HL-60 (cell line): ENCODE results near the gene FAM221A.

Experiments used
- DNase-seq, 2 experiments: peaks; one replicate each; pipeline ENCODE4 v3.0.0-alpha.2; 2010 to 2020; ENCODE audit warnings: low read depth in 1 of 2, low spot score in 1 of 2
- H3K27ac ChIP-seq: fragments of 250-450 bp; sonication (Bioruptor Pico); replicated peaks from 2 replicates; pipeline ENCODE4 v1.5.1; 2020; ENCODE audit warnings: mild to moderate bottlenecking, moderate library complexity
- H3K27me3 ChIP-seq: fragments of 250-450 bp; sonication (Bioruptor Pico); 2 replicates; pipeline ENCODE4 v1.5.1; 2021; ENCODE audit warnings: mild to moderate bottlenecking, moderate library complexity; ENCODE audit not compliant: insufficient read depth, poor library complexity, severe bottlenecking
- H3K4me3 ChIP-seq: replicated peaks from 2 replicates; pipeline ENCODE4 v1.5.1; 2011; ENCODE audit warnings: mild to moderate bottlenecking, control low read depth, low read length; ENCODE audit not compliant: insufficient read depth
- GABPA ChIP-seq: IDR thresholded peaks from 2 replicates; pipeline ENCODE4 v1.6.1; 2012; ENCODE audit warnings: low read depth
- POLR2AphosphoS5 ChIP-seq: IDR thresholded peaks from 2 replicates; pipeline ENCODE4 v1.6.1; 2012; ENCODE audit warnings: low read depth
- SPI1 ChIP-seq: IDR thresholded peaks from 2 replicates; pipeline ENCODE4 v1.6.1; 2012; ENCODE audit warnings: low read depth, mild to moderate bottlenecking, borderline replicate concordance
- TF ChIP-seq, protein P1 (sequence below): IDR thresholded peaks from one replicate; pipeline ENCODE4 v1.5.1; 2011; ENCODE audit warnings: low read length, control low read depth, inconsistent platforms; ENCODE audit not compliant: insufficient read depth
- TF ChIP-seq, protein P2 (sequence below): IDR thresholded peaks from 2 replicates; pipeline ENCODE4 v1.6.1; 2012; ENCODE audit warnings: low read depth; ENCODE audit not compliant: insufficient replicate concordance

Gene FAM221A

DNA sequence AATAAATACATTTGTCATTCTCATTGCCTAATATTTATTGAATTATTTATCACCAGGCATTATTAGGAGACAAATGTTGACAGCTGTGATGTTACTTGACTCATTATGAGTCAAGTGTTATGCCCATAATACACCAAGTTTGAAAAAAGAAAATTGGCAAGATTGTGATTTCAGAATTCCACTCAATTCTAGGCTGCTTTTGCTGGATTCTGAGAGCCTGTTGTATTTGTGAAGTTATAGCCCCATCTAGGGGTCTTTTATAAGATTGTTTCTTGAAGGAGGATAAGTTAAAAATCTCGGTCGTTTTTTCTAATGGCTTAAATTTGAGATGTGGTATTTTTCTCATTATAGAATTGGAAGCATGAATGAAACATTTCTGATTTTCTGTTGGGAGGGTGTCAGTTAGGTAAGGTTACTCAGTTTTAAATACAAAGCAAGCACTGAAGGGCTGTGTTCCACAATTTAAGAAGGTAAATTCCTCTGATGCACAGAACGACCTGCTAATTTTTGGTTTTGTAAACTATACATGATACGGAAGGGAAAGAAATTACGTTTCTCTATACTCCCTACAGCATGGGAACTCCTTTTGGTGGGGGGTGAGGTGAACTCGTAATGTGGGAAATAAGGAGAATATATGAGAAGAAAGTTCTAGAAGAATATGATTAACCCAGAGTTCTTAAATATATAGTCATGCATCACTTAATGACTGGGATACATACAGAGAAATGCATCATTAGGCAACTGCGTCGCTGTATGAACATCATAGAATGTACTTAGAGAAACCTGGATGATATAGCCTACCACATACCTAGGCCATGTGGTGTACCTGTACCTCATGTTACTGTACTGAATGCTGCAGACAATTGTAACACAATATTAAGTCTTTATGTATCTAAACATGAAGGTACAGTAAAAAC, 32.6 kb downstream of the FAM221A start:
- H3K4me3 ChIP-seq: no peak overlapping the region
- H3K27ac ChIP-seq: no peak overlapping the region
- peaks cover 5% of the 10 kb centered on the region for H3K27me3 ChIP-seq
- no peak for DNase-seq
- TF ChIP-seq GABPA (no peak), POLR2AphosphoS5 (no peak)
- TF ChIP-seq, protein P1, sequence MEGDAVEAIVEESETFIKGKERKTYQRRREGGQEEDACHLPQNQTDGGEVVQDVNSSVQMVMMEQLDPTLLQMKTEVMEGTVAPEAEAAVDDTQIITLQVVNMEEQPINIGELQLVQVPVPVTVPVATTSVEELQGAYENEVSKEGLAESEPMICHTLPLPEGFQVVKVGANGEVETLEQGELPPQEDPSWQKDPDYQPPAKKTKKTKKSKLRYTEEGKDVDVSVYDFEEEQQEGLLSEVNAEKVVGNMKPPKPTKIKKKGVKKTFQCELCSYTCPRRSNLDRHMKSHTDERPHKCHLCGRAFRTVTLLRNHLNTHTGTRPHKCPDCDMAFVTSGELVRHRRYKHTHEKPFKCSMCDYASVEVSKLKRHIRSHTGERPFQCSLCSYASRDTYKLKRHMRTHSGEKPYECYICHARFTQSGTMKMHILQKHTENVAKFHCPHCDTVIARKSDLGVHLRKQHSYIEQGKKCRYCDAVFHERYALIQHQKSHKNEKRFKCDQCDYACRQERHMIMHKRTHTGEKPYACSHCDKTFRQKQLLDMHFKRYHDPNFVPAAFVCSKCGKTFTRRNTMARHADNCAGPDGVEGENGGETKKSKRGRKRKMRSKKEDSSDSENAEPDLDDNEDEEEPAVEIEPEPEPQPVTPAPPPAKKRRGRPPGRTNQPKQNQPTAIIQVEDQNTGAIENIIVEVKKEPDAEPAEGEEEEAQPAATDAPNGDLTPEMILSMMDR: no peak
- TF ChIP-seq, protein P2, sequence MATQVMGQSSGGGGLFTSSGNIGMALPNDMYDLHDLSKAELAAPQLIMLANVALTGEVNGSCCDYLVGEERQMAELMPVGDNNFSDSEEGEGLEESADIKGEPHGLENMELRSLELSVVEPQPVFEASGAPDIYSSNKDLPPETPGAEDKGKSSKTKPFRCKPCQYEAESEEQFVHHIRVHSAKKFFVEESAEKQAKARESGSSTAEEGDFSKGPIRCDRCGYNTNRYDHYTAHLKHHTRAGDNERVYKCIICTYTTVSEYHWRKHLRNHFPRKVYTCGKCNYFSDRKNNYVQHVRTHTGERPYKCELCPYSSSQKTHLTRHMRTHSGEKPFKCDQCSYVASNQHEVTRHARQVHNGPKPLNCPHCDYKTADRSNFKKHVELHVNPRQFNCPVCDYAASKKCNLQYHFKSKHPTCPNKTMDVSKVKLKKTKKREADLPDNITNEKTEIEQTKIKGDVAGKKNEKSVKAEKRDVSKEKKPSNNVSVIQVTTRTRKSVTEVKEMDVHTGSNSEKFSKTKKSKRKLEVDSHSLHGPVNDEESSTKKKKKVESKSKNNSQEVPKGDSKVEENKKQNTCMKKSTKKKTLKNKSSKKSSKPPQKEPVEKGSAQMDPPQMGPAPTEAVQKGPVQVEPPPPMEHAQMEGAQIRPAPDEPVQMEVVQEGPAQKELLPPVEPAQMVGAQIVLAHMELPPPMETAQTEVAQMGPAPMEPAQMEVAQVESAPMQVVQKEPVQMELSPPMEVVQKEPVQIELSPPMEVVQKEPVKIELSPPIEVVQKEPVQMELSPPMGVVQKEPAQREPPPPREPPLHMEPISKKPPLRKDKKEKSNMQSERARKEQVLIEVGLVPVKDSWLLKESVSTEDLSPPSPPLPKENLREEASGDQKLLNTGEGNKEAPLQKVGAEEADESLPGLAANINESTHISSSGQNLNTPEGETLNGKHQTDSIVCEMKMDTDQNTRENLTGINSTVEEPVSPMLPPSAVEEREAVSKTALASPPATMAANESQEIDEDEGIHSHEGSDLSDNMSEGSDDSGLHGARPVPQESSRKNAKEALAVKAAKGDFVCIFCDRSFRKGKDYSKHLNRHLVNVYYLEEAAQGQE: no peak

DNA sequence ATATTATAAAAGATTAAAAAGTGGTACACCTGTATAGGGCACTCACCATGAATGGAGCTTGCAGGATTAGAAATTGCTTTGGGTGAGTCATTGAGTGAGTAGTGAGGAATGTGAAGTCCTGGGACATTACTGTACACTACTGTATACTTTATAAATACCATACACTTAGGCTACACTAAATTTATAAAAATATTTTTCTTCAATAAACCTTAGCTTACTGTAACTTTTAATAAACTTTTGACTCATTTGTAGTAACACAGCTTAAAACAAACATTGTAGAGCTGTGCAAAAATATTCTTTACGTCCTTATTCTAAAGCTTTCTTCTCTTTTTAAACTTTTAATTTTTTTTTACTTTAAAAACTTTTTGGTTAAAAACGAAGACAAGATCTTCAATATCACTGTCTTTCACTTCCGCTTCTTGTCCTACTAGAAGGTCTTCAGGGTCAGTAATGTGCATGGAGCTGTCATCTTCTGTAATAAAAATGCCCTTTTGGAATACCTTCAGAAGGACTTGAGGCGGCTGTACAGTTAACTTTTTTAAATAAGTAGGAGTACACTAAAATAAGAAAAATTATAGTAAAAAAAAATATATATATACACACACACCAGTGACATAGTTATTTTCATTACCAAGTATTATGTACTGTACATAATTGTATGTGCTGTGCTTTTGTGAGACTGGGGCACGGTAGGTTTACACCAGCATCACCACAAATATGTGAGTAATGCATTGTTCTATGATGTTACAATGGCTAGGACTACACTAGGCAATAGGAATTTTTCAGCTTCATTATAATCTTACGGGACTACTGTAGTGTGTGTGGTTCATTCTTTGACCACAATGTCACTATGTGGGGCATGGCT, 33.5 kb downstream of the FAM221A start:
- TF ChIP-seq POLR2AphosphoS5 (no peak), SPI1 (no peak), GABPA (no peak)
- TF ChIP-seq, protein P2: no peak
- TF ChIP-seq, protein P1: no peak
- DNase-seq: no peak

DNA sequence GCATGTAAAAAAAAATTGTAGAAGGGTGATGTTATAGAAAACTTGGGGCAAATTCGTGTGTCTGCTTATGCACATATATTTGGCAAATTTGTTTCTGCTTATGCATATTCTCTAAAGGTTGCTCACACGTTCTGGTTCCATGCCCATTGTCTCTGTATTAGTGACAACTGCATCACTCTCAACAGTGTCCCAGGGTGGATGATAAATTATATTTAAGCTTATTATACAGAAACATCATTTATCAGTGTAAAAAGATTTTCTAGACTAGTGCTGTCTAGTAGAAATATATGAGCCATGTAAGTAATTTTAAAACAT, 34.1 kb downstream of the FAM221A start:
- H3K27me3 ChIP-seq: no peaks in the 10 kb centered on the region
- H3K4me3 ChIP-seq: no peak overlapping the region
- DNase-seq: no peak
- TF ChIP-seq, protein P2: no peak
- TF ChIP-seq SPI1 (no peak), GABPA (no peak), POLR2AphosphoS5 (no peak)
- TF ChIP-seq, protein P1: no peak
- H3K27ac ChIP-seq: no peak overlapping the region

More for the DNA sequence above, 33.5 kb downstream of the FAM221A start:
- H3K27ac ChIP-seq: no peak overlapping the region
- H3K4me3 ChIP-seq: no peak overlapping the region
- H3K27me3 ChIP-seq: peaks cover under 1% of the 10 kb centered on the region
